Stimulated activated CD4-positive, alpha-beta T cell treated with anti-CD3 and anti-CD28 coated beads, Interleukin-12 subunit alpha, Interleukin-12 subunit beta, amount 100 ng/mL, for 24 hours (primary cell): Measurements from ENCODE around the gene PRAF2.

Source experiments
- DNase-seq, 2 experiments: peaks; one replicate each; pipeline ENCODE4 v3.0.0-alpha.2; 2020; ENCODE audit warnings: low read depth in 2 of 2

Gene PRAF2, protein sequence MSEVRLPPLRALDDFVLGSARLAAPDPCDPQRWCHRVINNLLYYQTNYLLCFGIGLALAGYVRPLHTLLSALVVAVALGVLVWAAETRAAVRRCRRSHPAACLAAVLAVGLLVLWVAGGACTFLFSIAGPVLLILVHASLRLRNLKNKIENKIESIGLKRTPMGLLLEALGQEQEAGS

DNA sequence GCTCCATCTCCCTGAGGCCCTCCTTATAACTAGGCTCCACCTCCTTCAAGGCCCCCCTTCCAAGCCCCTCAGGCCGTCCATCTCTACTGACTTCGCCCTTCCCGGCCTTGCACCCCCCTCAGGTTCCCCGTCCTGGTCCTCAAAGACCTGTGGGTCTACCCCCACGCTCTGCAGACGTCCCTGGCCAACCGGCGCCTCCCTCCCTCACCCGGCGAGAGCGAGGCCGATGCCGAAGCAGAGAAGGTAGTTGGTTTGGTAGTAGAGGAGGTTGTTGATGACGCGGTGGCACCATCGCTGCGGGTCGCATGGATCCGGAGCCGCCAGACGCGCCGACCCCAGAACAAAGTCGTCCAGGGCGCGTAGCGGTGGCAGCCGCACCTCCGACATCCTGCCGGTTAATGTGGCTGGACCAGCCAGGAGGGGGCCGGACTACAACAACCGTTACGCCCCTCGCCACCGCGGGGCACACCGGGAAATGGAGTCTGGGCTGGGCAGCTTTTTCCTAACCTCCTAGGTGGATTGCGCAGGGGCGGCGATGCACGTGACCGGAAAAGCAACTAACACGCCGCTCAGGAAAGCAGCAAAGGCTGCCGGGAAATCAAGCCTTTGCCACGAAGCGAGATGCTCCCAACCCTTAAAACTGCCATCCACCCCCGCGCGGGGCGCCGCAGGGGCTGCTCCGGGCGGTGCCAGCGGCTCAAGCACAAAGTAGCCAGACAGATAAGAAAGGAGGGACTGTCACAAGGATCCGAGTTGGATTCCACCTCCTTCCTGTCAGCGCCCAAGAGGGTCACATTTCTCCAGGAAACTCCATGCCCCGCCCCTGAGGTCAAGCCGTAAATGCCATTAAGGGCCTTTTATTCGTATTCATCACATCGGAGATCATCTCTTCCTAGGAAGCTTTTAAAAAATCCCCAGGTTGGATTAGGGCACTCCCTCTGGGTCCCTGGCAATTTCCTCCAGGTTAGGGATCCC is at the start of gene PRAF2:
TSS of gene PRAF2 (minus strand) at position 402 of the 975 bp plus-strand sequence. CDS start at position 387, 15 bp downstream.
- DNase-seq = peak; percentile 77 to 85

DNA sequence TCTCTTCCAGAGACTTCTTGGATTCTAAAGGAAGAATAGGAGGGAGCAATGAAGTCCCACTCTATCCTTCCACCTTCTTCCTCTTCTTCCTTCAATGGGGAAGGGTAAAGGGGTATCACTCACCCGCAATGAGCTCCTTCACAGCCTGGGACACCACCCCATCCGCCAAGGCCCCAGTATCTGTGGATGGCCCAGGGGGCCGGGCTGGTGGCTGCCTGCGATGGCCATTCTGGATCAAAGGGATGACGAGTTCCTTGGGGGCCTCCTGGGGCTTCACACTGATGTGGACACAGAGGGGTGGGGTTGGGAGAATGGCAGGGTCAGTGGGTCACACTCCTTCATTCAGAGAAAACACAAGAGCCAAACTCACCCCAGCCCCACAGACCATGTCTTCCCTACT is 48.7 kb upstream of the PRAF2 start:
- no peak for DNase-seq

DNA sequence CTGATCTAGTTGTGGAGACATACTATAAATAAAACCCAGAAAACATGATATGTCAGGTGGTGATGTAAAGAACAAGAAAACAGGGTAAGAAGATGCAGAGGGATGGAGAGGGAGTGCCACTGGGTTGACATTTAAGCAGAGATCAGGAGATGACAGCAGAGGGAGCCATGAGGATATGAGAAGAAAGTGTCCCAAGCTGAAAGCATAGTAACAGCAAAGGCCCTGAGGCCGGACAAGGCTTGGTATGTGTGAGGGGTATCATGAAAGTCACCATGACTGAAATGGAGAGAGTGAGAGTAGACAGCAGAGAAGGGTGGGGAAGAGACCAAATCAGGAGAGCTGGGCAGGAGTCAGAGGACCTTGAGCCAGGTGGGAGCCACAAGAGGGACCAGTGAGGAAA is 46.3 kb upstream of the PRAF2 start:
- DNase-seq = no peak

DNA sequence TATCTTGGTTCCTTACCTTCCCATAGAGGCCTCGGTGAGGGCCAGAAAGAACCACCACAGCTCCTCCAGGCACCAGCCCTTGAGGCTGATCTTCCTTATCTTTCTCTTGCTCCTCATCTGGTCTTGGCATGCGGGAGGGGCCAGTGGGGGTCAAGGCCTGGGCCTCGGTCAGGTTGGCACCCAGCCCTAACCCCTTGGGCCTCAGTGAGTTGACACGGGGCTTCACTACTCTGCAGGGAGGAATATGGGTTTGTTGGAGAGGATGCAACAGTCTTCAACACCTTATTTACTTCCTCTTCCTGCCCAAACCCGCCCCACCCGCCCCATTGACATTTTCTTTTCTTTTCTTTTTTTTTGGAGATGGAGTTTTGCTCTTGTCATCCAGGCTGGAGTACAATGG is 43.8 kb upstream of the PRAF2 start:
- no peak for DNase-seq

DNA sequence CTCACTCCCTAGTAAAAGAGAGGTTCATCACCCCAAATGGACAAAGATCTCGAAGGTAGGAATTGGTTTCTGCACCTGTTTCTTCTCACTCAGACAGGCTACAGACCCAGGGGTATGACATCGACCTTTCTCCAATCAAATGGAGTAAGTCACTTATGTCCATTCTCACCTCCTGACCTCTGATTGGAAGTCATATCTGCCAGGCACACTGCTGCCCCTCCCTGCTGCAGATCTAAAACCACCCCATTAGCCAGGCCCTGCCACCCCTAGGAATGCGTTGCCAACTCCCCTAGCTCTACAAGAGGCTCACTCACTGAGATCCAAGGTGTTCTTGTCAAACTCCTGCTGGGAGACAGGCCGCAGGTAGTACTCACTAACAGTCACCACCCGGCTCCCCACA is 42.9 kb upstream of the PRAF2 start:
- DNase-seq = no peak

DNA sequence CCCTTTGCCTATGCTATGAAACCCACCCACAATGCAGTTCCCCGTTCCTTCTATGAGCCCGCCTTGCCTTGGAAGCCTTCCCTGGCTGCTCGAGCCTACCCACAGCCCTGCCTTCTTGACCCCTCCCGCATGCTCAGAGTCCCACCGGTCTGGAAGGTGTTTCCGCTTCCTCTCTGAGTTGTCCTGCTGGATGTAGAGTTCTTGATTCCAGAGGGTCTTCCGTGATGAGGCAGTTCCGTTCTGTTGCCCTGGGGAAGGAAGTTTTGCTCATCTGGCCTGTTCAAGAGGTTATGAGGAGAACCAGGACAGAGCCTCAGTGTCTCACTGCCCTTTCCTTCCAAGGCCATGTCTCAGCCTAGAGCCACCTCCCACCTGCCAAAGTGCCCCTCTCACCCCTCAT is 42.3 kb upstream of the PRAF2 start:
- DNase-seq = no peak

DNA sequence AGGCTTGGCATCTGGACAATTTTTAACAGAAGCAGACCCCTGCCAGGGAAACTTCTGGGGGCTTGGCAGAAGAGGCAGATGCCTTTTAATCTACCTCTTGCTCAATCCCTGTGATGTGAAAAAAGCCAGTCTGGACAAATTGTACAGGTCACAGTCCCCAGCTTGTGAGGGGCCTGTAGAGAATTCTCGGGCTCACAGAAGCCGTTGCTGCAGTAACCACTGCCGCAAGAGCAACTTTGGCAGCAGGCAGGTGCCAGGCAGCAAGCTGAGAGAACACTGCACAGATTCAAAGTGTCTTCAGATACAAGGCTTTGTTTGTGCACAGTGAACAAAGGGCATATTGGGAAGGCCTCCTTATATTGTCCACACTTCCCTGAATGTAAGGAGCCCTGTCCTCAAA is 38.0 kb upstream of the PRAF2 start:
- no peak for DNase-seq

DNA sequence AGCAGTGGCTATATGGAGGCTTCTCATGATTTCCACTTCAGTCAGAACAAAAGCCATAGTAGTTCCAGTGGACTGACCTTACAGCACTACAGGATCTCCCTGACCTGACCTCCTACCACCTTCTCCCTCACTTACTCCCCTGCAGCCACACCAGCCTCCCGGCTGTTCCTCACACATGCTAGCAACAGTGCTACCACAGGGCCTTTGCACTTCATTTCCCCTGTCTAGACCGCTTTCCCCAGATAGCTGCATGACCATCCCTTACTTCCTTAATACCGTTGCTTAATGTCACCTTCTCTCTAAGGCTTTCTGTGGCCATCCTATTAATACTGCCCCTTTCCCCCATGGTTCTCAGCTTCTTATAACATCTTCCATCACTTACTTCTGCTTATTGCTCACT is 36.6 kb upstream of the PRAF2 start:
- DNase-seq = no peak

DNA sequence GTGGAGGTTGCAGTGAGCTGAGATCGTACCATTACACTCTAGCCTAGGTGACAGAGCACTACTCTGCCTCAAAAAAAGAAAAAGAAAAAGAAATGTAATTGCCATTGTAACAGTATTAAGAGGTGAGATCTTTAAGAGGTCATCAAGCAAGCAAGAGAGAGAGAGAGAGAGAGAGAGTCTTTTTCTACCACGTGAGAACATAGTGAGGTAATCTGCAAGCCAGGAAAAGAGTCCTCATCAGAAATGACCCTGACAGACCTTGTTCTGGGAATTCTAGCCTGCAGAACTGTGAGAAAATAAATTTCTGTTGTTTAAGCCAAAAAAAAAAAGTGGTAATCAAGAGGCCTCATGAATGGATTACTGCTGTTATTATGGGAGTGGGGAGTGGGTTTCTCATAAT is 34.8 kb upstream of the PRAF2 start:
- DNase-seq = no peak

DNA sequence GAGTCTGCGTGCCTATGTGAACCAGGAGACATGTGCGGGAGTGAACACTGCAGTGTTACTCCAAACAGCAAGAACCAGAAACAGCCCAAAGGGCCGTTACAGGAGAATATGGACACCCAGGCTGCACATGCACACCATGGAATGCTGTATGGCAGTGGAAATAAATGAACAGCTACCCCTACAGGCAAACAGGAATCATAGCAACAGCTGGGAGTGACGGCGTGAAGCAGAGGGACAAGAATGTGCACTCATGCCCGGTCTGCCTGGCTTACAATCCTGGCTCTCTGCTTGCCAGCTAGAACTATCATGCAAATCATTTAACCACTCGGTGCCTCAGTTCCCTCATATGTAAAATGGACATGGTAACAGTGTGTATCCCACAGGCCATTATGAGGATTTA is 33.1 kb upstream of the PRAF2 start:
- no peak for DNase-seq

DNA sequence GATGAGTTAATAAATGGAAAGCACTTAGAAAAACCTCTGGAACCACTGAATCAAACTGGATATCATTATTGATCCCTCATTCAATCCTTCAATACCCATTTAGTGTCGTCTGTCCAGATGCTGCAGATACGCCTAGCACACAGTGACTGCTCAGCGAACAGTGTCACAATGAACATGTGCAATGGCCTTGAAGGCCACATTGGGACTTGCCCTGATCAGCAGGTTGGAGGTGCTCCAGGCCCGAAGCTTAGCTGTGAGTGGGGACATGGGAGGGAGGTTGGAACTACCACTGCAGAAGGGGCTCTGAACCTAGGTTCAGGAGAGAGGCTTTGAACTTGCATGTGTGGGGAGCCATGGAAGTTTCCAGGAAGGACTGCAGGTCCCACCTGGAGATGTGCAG is 32.5 kb upstream of the PRAF2 start:
- no peak for DNase-seq

DNA sequence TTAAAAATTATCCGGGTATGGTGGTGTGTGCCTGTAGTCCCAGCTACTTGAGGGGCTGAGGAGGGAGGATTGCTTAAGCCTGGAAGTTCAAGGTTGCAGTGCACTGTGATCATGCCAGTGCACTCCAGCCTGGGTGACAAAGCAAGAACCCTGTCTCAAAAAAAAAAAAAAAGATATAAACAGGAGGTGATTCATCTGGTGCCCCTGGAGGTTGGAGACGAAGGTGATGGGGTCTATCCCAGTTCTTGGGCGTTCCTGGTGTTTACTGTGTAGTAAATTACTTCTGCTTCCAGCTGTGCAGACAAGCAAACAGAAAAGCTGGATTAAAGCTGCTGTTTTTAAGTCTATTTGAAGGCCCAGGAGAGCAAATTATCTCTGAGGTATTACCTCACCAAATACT is 29.8 kb upstream of the PRAF2 start:
- no peak for DNase-seq

DNA sequence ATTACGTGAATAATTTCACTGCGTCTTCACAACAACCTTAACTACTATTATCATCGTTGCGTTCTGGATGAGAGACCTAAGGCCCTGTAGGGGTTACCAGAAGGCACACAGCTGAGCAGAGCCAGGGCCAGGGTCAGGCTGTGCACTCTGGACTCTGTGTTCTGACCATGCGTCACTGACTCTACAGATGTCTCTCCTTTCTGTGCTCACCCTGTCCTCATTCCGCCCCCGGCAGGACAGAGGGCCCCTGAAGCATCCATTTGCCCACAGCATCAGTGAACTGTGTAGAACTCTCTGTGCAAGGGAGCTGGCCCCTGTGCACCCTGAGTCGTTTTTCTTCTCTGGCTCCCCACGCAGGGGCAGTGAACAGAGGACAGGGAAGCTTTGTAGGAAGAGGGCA is 28.4 kb upstream of the PRAF2 start:
- no peak for DNase-seq

DNA sequence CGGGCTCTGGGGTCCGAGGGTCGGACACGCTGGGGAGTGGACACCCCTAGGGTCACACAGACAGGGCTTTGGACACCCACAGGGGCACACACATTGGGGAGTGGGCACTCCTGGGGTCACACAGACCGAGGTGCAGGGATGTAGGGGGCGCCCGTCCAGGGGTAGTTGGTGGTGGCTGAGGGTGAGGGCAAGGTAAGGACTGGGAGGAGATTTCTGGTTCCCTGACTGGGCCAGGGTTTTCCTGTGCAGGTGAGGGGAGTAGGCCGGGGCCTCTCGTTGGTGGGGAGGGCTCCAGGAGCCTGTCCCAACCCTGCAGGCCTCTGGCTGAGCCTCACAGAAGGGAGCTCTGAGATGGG is 27.8 kb upstream of the PRAF2 start:
- DNase-seq = no peak

DNA sequence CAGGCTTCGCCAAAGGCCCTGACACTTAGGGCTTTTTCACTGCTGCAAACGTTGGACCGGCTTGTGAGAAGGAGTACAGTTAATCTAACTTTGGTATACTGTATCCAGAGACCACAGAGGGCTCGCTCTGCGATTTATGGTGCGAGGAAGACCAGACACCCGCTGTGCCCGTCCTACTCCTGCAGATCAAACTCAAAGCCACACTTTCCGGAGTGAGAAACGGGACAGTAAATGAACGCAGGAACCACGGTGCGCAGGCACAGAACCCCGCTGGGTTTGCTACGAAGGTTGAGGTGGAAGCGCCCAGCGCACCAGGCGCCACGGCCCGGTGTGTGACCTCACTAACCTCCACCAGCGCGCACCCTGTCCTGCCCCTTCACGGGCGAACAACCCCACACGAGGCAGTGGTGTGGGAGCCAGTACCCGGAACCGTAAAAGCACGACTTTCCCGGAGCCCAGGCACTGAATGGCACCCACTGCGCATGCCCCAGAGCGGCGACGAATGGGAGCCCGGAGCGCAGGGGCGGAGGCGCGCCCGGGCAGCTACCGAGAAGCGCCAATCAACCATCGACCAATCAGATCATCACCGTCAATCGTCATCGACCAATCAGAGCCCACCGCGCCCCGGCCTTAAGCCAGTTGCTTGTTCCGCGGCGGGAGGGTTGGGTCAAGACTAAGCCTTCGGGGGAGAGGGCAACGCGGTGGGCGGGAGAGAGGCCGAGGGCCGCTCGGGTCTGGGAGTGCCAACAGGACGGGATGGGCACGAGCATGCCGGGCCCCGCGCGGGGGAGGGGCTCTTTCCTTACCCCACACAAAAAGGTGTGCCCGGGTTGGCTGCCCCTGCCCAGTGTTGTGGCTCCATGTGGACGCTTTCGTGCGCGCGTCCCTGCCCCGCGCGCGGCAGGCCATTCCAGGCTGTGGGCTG is 27.2 kb upstream of the PRAF2 start:
- DNase-seq = peak; percentile 66 to 79

DNA sequence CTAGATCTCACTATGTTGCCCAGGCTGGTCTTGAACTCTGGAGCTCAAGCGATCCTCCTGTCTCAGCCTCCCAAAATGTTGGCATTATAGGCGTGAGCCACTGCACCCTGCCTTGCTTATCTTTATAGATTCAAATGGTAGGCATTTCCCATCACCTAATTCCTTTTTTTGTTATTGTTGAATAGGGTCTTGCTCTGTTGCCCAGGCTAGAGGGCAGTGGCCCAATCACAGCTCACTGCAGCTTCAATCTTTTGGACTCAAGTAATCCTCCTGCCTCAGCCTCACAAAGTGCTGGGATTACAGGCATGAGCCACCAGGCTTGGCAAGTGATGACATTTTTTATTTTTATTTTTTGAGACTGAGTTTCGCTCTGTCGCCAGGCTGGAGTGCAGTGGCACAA is 22.6 kb upstream of the PRAF2 start:
- no peak for DNase-seq

DNA sequence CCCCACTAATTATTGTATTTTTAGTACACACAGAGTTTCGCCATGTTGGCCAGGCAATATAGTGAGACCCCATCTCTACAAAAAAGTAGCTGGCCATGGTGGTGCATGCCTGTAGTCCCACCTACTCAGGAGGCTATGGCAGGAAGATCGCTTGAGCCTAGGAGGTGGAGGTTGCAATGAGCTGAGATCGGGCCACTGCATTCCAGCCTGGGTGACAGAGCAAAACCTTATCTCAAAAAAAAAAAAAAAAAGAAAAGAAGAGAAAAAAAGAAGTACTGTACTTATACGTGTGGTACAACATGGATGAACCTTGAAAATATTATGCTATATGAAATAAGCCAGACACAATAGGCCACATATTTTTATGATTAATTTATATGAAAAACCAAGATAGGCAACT is 15.8 kb upstream of the PRAF2 start:
- DNase-seq = no peak

DNA sequence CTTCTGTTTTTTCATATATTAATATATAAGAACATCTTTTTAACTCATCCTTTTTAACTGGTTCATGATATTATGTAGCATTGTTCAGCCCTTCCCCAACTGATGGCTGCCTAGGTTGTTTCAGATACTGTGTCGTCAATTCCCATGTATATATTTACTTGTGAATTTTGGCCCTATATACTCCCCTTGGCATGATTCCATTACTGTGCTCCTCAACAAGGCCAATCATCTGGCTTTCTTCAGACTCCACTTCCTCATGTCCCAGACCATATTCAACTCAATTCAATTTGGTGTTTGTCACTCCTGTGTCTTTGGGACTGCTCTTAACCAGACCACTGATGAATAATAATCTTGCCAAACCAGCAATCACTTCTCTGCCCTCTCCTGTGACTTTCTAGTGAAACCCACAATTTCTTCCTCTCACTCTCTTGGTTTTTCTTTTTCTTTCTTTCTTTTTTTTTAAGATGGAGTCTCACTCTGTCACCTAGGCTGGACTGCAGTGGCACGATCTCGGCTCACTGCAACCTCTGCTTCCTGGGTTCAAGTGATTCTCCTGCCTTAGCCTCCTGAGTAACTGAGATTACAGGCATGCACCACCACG is 8.6 kb upstream of the PRAF2 start:
- DNase-seq = no peak

DNA sequence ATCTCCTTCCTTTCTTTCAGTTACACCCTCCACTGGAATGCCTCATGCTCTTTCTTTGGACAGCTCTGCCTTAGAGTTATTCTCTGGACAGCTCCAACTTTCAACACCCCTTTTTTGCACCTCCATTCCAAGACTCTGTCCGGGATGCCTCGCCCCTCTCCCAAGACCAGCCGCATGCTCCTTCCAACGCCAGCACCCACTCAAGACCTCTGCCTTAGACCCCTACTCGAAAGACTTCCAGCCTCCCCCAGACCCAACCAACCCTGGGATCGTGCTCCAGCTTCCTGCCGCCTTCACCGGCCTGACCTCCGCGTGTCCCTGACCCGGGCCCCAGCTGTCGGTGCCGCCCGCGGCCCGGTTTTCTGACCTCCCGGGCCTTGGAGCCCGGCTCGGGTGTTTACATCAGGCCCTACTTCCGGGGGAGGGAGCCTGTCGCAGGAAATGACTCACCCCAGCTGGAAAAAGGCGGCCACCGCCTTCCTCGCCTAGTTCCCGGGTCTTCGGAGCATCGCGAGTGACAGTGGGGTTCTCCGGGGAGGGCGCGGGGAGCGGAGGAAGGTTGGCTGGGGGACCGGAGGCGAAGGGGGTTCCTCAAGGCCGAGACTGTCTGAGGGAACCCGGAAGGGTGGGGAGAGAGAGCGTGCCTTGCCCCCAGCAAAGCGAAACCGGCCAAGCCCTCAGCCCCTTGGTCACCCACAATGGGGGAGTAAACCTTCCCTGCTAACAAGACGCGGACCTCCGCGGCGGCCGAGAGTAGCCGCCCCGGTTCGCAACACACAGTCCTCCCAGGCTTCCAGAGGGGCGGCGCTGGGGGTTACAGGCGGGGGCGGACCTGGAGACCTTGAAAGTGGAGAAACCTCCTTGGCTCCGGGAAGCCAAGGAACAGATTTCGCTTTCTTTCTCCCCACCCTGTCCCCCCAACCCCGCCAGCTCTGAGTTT is 6.0 kb upstream of the PRAF2 start, which contains the start of gene WDR45:
TSS of gene WDR45 (minus strand) at position 399 of the 940 bp plus-strand sequence. CDS start 1,792 bp downstream, outside the sequence.
- DNase-seq = peak; percentile 39 to 46

DNA sequence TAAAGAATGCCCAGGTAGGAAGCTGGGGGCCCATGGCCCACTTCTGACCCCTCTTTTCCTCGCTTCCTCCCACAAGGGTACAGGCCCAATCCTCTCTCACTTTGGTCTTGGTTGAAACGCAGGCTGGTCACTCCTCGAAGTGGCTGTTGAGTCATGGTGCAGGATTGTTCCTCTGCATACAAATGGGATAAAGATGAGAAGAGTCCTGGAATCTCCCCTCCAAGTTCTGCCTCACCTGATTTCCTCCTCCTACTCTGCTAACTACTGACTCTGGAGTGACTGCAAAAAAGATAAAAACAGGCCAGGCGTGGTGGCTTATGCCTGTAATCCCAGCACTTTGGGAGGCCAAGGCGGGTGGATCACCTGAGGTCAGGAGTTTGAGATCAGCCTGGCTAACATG is 4.1 kb upstream of the PRAF2 start:
- no peak for DNase-seq

DNA sequence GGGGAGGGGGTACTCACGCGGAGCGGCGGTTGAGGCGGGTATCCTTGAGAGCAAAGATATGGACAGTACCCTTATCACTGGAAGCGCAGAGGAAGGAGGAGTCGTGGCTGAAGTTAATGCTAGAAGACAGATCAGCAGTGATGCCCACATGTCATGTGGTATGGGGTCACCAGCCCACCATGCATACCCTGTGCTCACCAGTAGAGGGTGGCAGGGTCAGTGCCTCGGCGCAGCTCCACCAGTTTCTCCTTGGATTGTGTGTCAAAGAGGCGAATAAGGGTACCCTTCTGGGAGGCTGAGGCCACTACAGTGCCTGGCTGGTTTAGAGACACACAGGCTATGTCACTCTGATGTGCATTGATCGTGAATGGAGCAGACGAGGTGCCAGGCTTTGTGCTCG is 1.5 kb upstream of the PRAF2 start:
- no peak for DNase-seq
